HepG2 (cell line): Measurements from ENCODE around the gene GNG3. TPM values are rescaled to one million over a fixed set of nuclear protein-coding genes. Genes with fewer than 3 reads are reported as not detected.

Experiments used
- ARNT2 ChIP-seq: sonication (generic); formaldehyde crosslinking; IDR thresholded peaks from 2 replicates; pipeline ENCODE4 v1.8.0; 2022; ENCODE audit warnings: mild to moderate bottlenecking, low read depth, missing genetic modification reagents, moderate library complexity
- ETS1 ChIP-seq: sonication (generic); formaldehyde crosslinking; IDR thresholded peaks from 2 replicates; pipeline ENCODE4 v1.4.0; 2020; ENCODE audit warnings: missing genetic modification reagents
- ETV5 ChIP-seq: IDR thresholded peaks from 2 replicates; pipeline ENCODE4 v1.6.1; 2018; ENCODE audit warnings: missing biosample characterization, missing genetic modification reagents, inconsistent platforms, borderline replicate concordance
- HCFC1 ChIP-seq: fragments of 150-350 bp; IDR thresholded peaks from 2 replicates; pipeline ENCODE4 v1.6.1; 2014; ENCODE audit warnings: low read depth, low read length
- HDAC1 ChIP-seq: sonication (generic); formaldehyde crosslinking; IDR thresholded peaks from 2 replicates; pipeline ENCODE4 v1.5.1; 2020; ENCODE audit warnings: mild to moderate bottlenecking, missing genetic modification reagents
- HIC2 ChIP-seq: sonication (generic); formaldehyde crosslinking; IDR thresholded peaks from 2 replicates; pipeline ENCODE4 v1.9.0; 2022; ENCODE audit warnings: low read depth, missing genetic modification reagents
- HNRNPH1 ChIP-seq: fragments of 200-400 bp; formaldehyde crosslinking; optimal IDR thresholded peaks from 2 replicates; pipeline ENCODE3; 2017; ENCODE audit warnings: mild to moderate bottlenecking, low read depth, low read length
- HOXA7 ChIP-seq: sonication (generic); formaldehyde crosslinking; IDR thresholded peaks from 2 replicates; pipeline ENCODE4 v1.8.1; 2022; ENCODE audit warnings: mild to moderate bottlenecking, missing genetic modification reagents, moderate library complexity
- IRF9 ChIP-seq: sonication (generic); formaldehyde crosslinking; IDR thresholded peaks from 2 replicates; pipeline ENCODE4 v1.8.0; 2022; ENCODE audit warnings: missing genetic modification reagents, mild to moderate bottlenecking, borderline replicate concordance
- JUND ChIP-seq: sonication (generic); formaldehyde crosslinking; IDR thresholded peaks from 2 replicates; pipeline ENCODE4 v1.8.0; 2022; ENCODE audit warnings: mild to moderate bottlenecking, missing genetic modification reagents
- NFRKB ChIP-seq: fragments of 450-650 bp; IDR thresholded peaks from 2 replicates; pipeline ENCODE4 v1.6.1; 2017
- PLRG1 ChIP-seq: fragments of 450-650 bp; conservative IDR thresholded peaks from 2 replicates; pipeline ENCODE4 v1.6.1; 2016
- RFXAP ChIP-seq: sonication (generic); formaldehyde crosslinking; IDR thresholded peaks from 2 replicates; pipeline ENCODE4 v1.4.0; 2020; ENCODE audit warnings: missing genetic modification reagents, borderline replicate concordance
- SNAPC2 ChIP-seq: sonication (generic); formaldehyde crosslinking; IDR thresholded peaks from 2 replicates; pipeline ENCODE4 v1.8.1; 2022; ENCODE audit warnings: mild to moderate bottlenecking, missing genetic modification reagents
- ZBTB33 ChIP-seq: sonication (generic); formaldehyde crosslinking; IDR thresholded peaks from 2 replicates; pipeline ENCODE4 v1.4.0; 2020; ENCODE audit warnings: missing genetic modification reagents
- ZKSCAN1 ChIP-seq: fragments of 150-350 bp; IDR thresholded peaks from 2 replicates; pipeline ENCODE4 v1.6.1; 2014; ENCODE audit warnings: low read length
- ZNF547 ChIP-seq: sonication (generic); formaldehyde crosslinking; IDR thresholded peaks from 2 replicates; pipeline ENCODE4 v1.5.1; 2020; ENCODE audit warnings: mild to moderate bottlenecking, missing genetic modification reagents
- ZNF574 ChIP-seq: sonication (generic); formaldehyde crosslinking; IDR thresholded peaks from 2 replicates; pipeline ENCODE4 v1.4.0; 2020; ENCODE audit warnings: missing genetic modification reagents
- ZNF768 ChIP-seq: sonication (generic); formaldehyde crosslinking; IDR thresholded peaks from 2 replicates; pipeline ENCODE4 v1.4.0; 2020; ENCODE audit warnings: missing genetic modification reagents
- ZNF883 ChIP-seq: sonication (generic); formaldehyde crosslinking; IDR thresholded peaks from 2 replicates; pipeline ENCODE4 v1.5.1; 2020; ENCODE audit warnings: mild to moderate bottlenecking, missing genetic modification reagents; ENCODE audit errors: not compliant biosample characterization
- polyA plus RNA-seq, 8 experiments: library from polyadenylated mRNA; depleted of rRNA in 3 of 8; stranded (reverse) in 7 of 8; unstranded in 1 of 8; fragments of >200 nt; fragmentation: Illumina TruSeq in 4 of 8; extraction: Trizol in 4 of 8; gene quantifications; 2 replicates each; pipeline versions ENCODE4 v1.2.1 to v1.2.3, GENCODE V29; 2011 to 2016; ENCODE audit warnings: low read depth in 4 of 8, missing spikeins in 1 of 8, mixed read lengths in 1 of 8; ENCODE audit not compliant: insufficient read depth in 1 of 8
- total RNA-seq, 5 experiments: library from RNA; depleted of rRNA; stranded (reverse); fragments of >200 nt; fragmentation: Illumina TruSeq; extraction: Trizol; gene quantifications; 2 replicates each; pipeline ENCODE4 v1.2.3, GENCODE V29; 2016; ENCODE audit warnings: low read depth in 1 of 5

GNG3 gene
- total and polyA plus RNA-seq, 2 of the 13 experiments (the other 11 are each of a cell fraction or from before 2014, with no cell fraction given): not detected

- TF ChIP-seq IRF9 (CRISPR knock-in tag) (0 out of 2 replicates have a peak, but pooled peaks have one; percentile 51), ETS1 (CRISPR knock-in tag) (no peak), HNRNPH1 (no peak), NFRKB (no peak), HCFC1 (no peak), ZNF547 (CRISPR knock-in tag) (peak; percentile 81; the same call in 1 of the 2 replicates), ZNF768 (CRISPR knock-in tag) (peak; percentile 17; the same call in 1 of the 2 replicates), PLRG1 (no peak), SNAPC2 (CRISPR knock-in tag) (0 out of 2 replicates have a peak, but pooled peaks have one; percentile 9), ZBTB33 (CRISPR knock-in tag) (peak; percentile 92), ARNT2 (CRISPR knock-in tag) (no peak), HIC2 (CRISPR knock-in tag) (no peak), ZNF883 (CRISPR knock-in tag) (peak; percentile 67), HDAC1 (peak; percentile 54), HOXA7 (no peak), ZKSCAN1 (no peak), ETV5 (CRISPR knock-in tag) (peak; percentile 64; the same call in 1 of the 2 replicates), ZNF574 (CRISPR knock-in tag) (peak; percentile 49; the same call in 1 of the 2 replicates), RFXAP (CRISPR knock-in tag) (no peak; the same call in 1 of the 2 replicates), JUND (no peak)
These were observed 1.3 kb upstream of the GNG3 start (continued) for GRCh38 chr11:62705880-62706849.
